Activated B cell treated with CpG ODN at 0.5 μM for 24 hours (primary cell): ENCODE results near the gene CDK17. TPM values are rescaled to one million over a fixed set of nuclear protein-coding genes. Genes with fewer than 3 reads are reported as not detected.

ENCODE experiments used
- ATAC-seq: fragments of 200-7000 bp; cut with Tn5 transposase; one replicate; pipeline ENCODE4 v1.10.0; 2021; ENCODE audit warnings: low read depth, mild to moderate bottlenecking, moderate library complexity
- CTCF ChIA-PET: fragments of 350-600 bp; sonication (Branson Sonifier 250); formaldehyde crosslinking; loops from one replicate; lab custom pipeline; 2021; ENCODE audit warnings: antibody characterized with exemption; lab: Charles Lee
- POLR2A ChIA-PET: fragments of 350-600 bp; sonication (Branson Sonifier 250); formaldehyde crosslinking; loops from one replicate; lab custom pipeline; 2021; ENCODE audit warnings: antibody characterized with exemption; lab: Charles Lee
- DNase-seq: peaks from one replicate; pipeline ENCODE4 v3.0.0; 2022
- H3K27ac Mint-ChIP-seq: one replicate; pipeline ENCODE4 v1.8.0; 2020; ENCODE audit warnings: mixed read lengths
- H3K27me3 Mint-ChIP-seq: one replicate; pipeline ENCODE4 v1.8.0; 2021; ENCODE audit warnings: mixed read lengths
- H3K36me3 Mint-ChIP-seq: one replicate; pipeline ENCODE4 v1.8.0; 2021; ENCODE audit warnings: low read depth, mixed read lengths
- H3K4me1 Mint-ChIP-seq: one replicate; pipeline ENCODE4 v1.8.0; 2021; ENCODE audit warnings: mixed read lengths
- H3K4me3 Mint-ChIP-seq: one replicate; pipeline ENCODE4 v1.8.0; 2020; ENCODE audit warnings: mild to moderate bottlenecking, mixed read lengths
- H3K9me3 Mint-ChIP-seq: one replicate; pipeline ENCODE4 v1.8.0; 2020; ENCODE audit warnings: mixed read lengths
- CTCF ChIP-seq: fragments of 200-600 bp; IDR thresholded peaks from one replicate; pipeline ENCODE4 v1.8.0; 2022; ENCODE audit warnings: antibody characterized with exemption, mild to moderate bottlenecking
- intact Hi-C: fragments of 100-400 bp; cut with micrococcal nuclease; formaldehyde crosslinking; loops from one replicate; pipeline ENCODE4 v1.15.1; 2024
- total RNA-seq: library from RNA; stranded (reverse); gene quantifications from 2 replicates; pipeline ENCODE4 v1.2.3, GENCODE V29; 2022

Gene CDK17
- total RNA-seq, 1 donor from 2014 or later: 57.3 TPM

GRCh38 chr12:96293093-96293492 is 107.1 kb downstream of the CDK17 start:
- DNase-seq: no peak
- H3K4me3 Mint-ChIP-seq: no peak overlapping the region
- H3K9me3 Mint-ChIP-seq: no peaks in the 10 kb centered on the region
- ChIA-PET POLR2A (interaction anchor here (1.1 kb wide), 1 partner anchor 106 kb away, joined by 3 read pairs; no protein-coding TSS in a partner anchor), CTCF (interaction anchor here (1.2 kb wide), 1 partner anchor 107 kb away, joined by 3 read pairs; the partner anchor contains the start of gene CDK17)
- H3K27ac Mint-ChIP-seq: no peak overlapping the region
- intact Hi-C loops: loop anchor here (5.0 to 10.0 kb wide), 3 partner anchors 34 to 222 kb away; no protein-coding TSS in a partner anchor
- ATAC-seq: no peak
- peaks cover 77% of the 10 kb centered on the region for H3K36me3 Mint-ChIP-seq
- no peak for TF ChIP-seq CTCF
- no peaks in the 10 kb centered on the region for H3K27me3 Mint-ChIP-seq
- peaks cover 2% of the 10 kb centered on the region for H3K4me1 Mint-ChIP-seq

GRCh38 chr12:96289067-96289466 is 111.2 kb downstream of the CDK17 start:
- no peak for TF ChIP-seq CTCF
- H3K27ac Mint-ChIP-seq: no peak overlapping the region
- H3K9me3 Mint-ChIP-seq: no peaks in the 10 kb centered on the region
- no peaks in the 10 kb centered on the region for H3K27me3 Mint-ChIP-seq
- no peak for DNase-seq
- ChIA-PET CTCF (no interaction called here), POLR2A (interaction anchor here (0.6 kb wide), 1 partner anchor 733 kb away, joined by 3 read pairs; no protein-coding TSS in a partner anchor)
- peaks cover 2% of the 10 kb centered on the region for H3K4me1 Mint-ChIP-seq
- no peak overlapping the region for H3K4me3 Mint-ChIP-seq
- intact Hi-C loops: no loop called here
- no peak for ATAC-seq
- peaks cover 79% of the 10 kb centered on the region for H3K36me3 Mint-ChIP-seq

- Mint-ChIP-seq H3K36me3 (peaks cover 93% of the 10 kb centered on the region), H3K27me3 (no peaks in the 10 kb centered on the region), H3K4me1 (no peaks in the 10 kb centered on the region), H3K9me3 (no peaks in the 10 kb centered on the region), H3K27ac (no peak overlapping the region), H3K4me3 (no peak overlapping the region)
- TF ChIP-seq CTCF: no peak
- ChIA-PET CTCF (no interaction called here), POLR2A (no interaction called here)
- ATAC-seq: no peak
- DNase-seq: no peak
- intact Hi-C loops: no loop called here
These were observed 115.1 kb downstream of the CDK17 start for GRCh38 chr12:96285158-96285557.

- Mint-ChIP-seq H3K9me3 (no peaks in the 10 kb centered on the region), H3K27me3 (no peaks in the 10 kb centered on the region), H3K27ac (no peak overlapping the region), H3K4me3 (no peak overlapping the region), H3K4me1 (peaks cover 13% of the 10 kb centered on the region), H3K36me3 (peaks cover 76% of the 10 kb centered on the region)
- ATAC-seq: no peak
- CTCF ChIA-PET: no interaction called here
- intact Hi-C loops: no loop called here
- POLR2A ChIA-PET: no interaction called here
- no peak for DNase-seq
- no peak for TF ChIP-seq CTCF
These were observed 125.9 kb downstream of the CDK17 start for GRCh38 chr12:96274331-96274730.

- no peak for DNase-seq
These were observed 128.6 kb downstream of the CDK17 start for GRCh38 chr12:96271469-96272199.

More at GRCh38 chr12:96271469-96272199, 128.6 kb downstream of the CDK17 start:
- H3K27ac Mint-ChIP-seq: peak overlapping the region; percentile 5
- peaks cover 78% of the 10 kb centered on the region for H3K36me3 Mint-ChIP-seq
- peaks cover 13% of the 10 kb centered on the region for H3K4me1 Mint-ChIP-seq
- no peaks in the 10 kb centered on the region for H3K27me3 Mint-ChIP-seq
- no peak overlapping the region for H3K4me3 Mint-ChIP-seq
- ChIA-PET CTCF (no interaction called here), POLR2A (interaction anchor here (0.6 kb wide), 1 partner anchor 129 kb away, joined by 3 read pairs; the partner anchor contains the start of gene CDK17)
- intact Hi-C loops: no loop called here
- H3K9me3 Mint-ChIP-seq: no peaks in the 10 kb centered on the region
- no peak for TF ChIP-seq CTCF
- no peak for ATAC-seq
